Uterus (tissue), 2 donors: ENCODE results near the gene CEP164.

ENCODE experiments used
- CTCF ChIP-seq, 4 experiments: fragments of 200-600 bp in 2 of 4; fragments of 450-650 bp in 2 of 4; sonication (generic) in 2 of 4; IDR thresholded peaks; one replicate each; pipeline ENCODE4 v1.5.1; 2016 to 2019; ENCODE audit warnings: antibody characterized with exemption in 4 of 4, mild to moderate bottlenecking in 2 of 4, moderate library complexity in 1 of 4
- POLR2A ChIP-seq, 2 donors: fragments of 450-650 bp; IDR thresholded peaks; one replicate each; pipeline ENCODE4 v1.6.1; 2016; ENCODE audit warnings: antibody characterized with exemption in 2 of 2, mild to moderate bottlenecking in 1 of 2, moderate library complexity in 1 of 2

- TF ChIP-seq POLR2A (IDR thresholded peaks at IDR 0.05): no peak
- no peak for TF ChIP-seq CTCF (IDR thresholded peaks at IDR 0.05)
These were observed 102.8 kb downstream of the CEP164 start for GRCh38 chr11:117430293-117430955.
